GM21529 (cell line): ENCODE data around the gene ZNF592.

Source experiments
- ATAC-seq: cut with Tn5 transposase; IDR thresholded peaks from one replicate; pipeline ENCODE4 v1.9.1; 2021; ENCODE audit not compliant: unreplicated experiment

ZNF592 gene

DNA sequence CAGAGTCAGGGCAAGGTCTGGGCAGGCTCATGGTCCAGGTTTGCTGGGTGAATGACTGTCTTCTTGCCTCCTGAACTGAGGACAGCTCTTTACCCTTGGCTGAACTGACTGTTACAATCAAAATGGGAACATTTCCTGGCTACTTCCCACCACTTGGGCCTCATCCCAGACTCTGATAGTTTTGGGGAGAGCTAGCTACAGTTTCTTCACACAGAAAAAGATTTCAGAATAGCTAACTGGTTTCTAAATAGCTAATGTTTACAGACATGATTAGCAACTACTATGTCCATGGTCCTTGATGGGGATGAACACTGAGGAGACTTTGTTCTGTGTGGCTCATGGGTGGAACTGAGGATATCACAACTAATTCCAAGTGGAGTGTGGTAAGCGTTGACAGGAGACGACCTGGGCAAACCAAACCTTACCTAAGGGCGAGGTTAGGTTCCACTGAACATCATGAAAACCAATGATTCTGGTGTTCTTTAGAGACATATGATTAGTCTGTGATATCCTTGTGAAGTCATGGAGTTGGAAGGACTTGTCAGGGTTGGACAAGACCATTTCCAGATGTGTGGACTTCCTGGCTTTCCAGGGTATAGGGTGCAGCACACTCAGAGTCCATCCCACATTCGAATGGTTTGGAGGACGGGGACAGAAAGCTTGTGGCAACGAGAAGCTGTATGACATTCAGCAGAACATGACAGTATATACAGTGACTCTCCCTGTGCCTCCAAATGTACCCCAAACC, 76.0 kb downstream of the ZNF592 start:
- no peak for ATAC-seq

DNA sequence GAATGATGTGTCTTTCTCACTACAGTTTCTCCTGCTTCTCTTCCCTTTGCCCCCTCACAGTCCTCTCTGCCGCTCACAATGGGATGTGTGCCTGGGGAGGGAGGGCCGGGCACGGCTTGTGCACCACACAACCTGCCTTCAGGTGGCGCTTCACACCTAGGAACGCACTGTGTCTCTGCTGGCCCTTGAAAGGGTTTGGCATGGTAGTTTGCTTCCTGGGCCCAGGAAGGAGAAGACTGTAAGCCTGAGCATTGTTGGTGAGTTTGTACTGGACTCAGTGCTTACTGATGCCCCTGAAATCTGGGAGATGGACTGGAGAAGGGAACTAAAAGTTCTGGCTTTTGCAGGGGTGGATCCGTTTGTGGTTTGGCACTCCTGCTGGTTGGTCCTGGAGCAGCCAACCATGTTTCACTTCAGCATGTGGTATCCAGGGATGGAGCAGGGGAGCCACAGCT, 78.0 kb downstream of the ZNF592 start:
- ATAC-seq: no peak

DNA sequence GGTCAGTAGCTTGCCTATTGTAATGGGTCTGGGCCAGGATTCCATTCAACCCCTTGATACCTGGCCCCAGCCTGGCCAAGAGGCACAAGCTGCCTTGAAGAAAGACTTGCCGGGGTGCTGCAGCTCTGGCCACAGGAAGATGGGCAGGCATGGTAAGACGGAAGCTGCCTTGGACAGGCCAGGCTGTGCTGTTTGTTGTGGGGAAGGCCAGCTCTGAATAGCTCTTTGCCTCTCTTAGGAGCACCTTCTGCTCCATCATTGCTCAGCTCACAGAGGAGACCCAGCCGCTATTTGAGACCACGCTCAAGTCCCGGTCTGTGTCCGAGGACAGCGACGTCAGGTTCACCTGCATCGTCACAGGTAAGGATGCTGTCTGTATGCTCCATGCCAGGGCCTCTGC, 78.9 kb downstream of the ZNF592 start:
- no peak for ATAC-seq

DNA sequence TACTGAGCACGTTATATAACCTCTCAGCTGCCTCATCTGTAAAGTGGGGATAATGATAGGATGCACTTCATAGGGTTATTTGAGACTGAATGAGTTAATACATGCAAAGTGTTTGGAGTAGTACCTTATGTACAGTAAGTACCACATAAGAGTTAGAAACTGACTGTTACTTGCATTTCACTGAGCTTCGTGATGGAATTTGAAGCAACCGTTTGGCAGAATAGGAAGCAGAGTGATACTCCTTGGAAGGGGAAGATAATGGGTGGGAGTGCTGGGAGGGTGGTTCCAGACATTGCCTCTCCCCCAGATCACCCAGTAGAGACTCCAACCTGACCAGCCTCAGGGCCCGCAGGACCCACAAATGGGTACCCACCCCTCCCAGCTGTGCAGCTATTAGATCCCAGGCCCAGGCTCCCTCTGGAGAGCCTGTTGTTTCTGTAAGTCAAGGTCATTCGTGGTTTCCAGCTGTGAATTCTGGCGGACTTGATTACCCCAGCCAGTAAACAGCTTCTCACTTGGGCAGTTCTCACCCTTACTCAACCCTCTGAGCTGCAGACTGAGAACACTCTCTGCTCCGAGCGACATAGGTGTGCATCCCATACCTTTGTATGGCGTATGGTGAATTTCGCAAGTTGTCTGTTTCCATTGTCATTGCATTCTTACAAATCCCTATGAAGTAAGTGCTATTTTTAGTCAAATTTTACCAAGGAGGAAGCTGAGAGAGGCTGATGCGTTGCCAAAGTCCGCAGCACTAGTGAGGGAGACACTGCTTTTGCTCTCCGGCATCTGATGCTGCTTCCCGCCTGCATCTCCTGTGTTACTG, 79.9 kb downstream of the ZNF592 start:
- ATAC-seq: no peak

DNA sequence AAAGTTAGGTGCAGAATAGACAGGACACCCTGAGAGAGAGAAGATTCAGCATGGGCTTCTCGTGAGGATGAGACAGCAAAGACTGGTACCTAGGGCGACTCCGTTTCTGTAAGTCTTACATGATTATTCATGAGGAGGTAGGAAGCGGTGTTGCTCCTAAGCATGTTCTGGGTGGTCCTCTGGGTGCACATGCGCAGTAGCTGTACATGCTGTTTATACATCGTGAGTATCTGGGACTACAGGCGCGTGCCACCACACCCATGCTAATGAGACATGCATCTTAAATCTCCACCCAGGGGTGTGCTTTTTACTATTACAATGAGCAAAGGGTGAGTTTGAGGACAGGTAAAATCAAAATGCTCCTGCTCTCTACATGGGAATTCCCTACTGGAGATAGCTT, 81.0 kb downstream of the ZNF592 start:
- no peak for ATAC-seq

DNA sequence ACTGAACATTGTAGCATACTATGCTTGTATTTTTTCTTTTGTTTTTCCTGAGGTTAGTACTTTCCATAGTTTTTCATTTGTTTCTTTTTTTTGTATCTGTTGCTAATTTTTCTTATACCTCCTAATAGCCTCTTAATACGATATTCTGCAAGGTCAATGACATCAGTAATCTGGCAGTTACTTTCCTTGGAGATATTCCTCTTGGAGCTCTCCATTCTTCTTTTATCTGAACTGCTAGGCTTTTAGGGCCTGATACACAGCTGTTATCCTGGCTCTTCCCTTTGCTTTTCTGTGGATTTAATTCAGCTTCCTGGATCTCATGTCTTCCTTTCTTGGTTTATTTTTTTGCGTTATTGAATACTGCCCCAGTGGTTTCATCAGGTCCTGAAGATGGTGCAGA, 81.6 kb downstream of the ZNF592 start:
- no peak for ATAC-seq

DNA sequence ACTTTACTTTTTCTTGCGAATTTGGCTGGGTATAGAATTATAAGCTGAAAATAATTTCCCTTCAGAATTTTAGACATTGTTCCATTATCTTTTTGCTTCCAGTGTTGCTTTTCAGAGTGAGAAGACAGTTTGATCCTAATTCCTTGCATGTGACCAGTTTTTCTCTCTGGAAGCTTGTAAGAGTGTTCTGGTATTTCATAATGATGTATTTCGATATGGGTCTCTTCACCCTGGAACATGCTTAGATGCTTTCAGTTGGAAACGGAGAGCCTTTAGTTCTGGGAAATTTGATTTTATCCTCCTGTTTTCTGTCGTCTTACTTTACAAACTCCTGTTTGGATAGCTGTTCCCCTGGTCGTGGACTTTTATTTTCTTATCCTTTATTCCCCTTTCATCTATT, 82.6 kb downstream of the ZNF592 start:
- no peak for ATAC-seq

DNA sequence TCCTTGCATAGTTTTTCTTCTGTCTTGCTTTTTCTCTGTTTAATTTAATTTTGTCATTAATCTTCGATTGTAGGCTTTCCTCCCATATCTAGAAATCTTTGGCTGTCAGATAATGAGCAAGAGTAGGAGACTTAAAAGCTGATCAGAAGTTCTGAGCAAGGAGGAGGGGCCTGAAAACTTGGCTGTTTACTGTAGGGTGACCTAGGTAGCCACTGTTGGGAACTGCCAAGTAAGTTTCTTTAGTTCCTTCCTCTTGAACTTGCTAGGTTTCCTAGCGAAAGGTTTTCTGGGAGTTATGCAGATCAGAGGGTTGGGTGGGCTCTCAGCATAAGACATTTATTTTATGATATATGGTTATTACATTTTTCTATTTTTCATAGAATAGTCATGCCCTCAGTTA, 83.2 kb downstream of the ZNF592 start:
- no peak for ATAC-seq

DNA sequence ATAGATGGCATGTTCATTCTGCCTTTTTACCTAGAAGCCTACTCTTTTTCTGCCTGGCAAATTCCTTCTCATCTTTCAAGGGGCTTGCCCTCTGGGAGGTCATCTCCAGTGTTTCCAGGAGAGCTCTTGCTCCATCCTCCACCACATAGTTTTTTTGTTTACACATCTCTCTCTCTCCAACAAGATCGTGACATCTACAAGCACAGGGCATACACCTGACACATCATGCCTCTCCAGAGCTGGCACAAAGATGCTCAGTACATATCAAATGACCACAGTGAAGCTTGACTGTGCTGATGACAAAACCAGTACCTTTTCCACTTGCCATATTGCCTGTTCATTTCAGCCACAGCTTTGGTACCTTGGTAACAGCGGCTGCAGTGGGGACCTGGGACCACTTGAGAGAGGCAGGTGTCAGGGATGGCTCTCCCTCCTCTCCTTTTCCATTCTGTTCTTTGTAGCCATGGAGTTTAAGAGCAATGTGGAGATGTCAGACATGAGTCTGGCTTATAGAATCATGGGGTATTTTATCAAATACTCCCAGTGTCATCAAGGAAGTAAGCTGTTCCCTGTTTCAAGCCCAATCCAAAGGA, 84.2 kb downstream of the ZNF592 start:
- ATAC-seq: no peak

DNA sequence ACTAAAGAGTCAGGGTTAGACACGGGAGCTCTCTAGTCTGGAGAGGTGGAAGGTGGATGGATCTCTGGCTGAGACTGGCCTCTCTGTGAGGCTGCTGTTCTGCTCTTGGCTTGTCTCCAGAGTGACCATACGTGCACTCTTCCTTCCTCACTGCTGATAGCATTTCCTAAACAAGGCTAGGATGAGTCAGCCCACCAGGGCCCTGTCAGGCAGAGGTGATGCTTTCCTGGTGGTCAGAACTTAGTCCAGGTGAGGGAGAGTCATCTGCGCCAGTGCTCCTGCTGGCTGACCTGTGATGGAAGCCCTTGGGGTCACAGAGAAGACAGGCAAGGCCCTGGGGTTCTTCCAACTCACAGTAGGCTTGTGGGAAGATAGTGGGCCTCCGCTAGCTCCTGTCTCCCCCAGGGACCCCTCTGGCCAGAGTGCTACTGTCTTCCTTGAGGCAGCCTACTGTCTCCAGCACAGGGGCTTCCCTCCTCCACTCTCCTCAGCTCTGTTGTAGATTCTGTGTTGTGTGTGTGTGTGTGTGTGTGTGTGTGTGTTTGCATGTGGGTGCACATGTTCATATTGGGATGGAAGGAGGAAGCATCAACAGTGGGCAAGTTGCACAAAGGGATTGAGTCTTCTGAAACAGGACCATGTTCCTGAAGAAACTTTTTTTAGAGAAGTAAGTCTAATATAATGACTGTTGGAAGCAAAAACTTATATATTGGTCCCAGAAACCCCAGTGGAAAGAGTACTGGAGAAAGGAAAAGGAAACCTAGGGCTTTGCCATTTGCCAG, 85.2 kb downstream of the ZNF592 start:
- ATAC-seq: no peak

DNA sequence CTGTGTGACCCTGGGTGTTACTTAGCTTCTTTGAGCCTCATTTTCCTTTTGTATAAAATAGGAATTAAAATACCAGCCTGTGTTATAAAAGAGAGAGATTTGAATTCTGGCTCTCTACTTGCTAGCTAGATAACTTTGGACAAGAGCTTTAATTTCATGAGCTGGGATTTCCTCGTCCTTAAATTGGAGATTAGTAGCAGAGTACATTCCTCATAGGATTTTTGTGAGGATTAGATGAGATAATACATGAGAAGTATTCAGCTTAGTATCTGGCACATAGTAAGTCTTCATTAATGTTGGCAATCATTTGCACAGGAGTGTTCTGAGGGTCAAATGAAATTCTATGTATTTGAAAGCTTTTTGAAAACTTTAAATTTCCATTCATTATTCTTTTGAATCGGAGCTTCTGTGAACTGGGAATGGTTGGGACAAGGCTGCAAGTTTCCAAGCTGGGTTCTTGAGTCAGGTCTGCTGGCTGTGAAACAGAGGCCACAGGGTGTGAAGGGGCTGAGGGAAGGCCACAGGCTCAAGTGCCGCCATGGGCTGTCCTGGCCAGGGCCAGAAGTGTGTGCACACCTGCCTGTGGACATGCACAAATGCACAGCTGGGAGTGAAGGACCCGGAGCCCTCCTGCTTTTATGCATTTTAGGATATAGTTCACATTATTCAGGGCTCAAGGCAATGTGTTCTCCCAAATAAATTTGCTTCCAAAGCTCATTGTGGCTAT, 86.0 kb downstream of the ZNF592 start:
- no peak for ATAC-seq

DNA sequence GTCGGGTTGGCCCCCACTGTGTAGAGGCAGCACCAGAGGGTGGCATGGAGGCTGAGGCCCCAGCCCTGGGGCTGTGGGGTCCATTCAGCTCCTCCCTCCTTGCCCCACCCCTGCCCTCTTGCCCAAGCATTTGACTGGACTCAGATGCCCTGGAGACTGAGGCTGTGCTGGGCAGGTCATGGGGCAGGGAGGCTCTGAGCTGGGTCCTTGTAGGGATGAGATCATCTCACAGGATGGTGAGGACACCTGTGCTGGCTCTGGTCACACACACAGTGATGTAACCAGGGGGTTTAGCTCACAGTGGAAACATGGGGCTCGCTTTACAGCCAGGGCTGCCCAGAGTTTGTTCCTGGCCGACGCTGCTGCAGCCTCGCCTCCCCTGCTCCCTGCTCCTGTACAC, 86.6 kb downstream of the ZNF592 start:
- no peak for ATAC-seq

DNA sequence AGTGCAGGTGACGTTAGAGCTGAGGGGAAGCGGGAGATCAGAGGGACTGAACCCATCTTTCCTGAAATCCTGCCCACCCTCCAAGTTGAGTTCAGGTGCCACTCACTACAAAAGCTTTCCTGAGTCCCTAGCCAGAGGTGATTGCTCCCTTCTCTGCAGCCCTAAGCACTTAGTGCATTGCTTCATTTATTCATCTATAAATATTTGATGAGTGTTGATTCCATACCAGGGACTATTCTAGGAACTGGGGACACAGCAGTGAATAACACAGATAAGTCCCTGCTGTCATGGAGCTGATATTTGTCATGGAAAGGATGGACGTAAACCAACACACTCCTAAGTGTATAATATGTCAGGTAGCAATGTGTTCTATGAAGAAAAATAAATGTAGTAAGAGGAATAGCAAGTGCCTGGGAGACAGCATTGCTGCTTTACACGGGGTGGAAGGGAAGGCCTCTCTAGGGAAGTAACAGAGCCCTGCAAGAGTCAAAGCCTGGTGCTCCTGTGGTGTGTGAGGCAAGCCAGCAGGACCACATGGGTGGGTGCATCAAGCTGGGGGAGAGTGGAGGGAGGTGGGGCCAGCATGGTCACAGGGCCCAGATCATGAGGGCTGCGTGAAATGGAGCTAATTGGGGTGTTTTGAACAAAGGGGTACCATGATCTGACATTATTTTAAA, 87.4 kb downstream of the ZNF592 start:
- no peak for ATAC-seq

DNA sequence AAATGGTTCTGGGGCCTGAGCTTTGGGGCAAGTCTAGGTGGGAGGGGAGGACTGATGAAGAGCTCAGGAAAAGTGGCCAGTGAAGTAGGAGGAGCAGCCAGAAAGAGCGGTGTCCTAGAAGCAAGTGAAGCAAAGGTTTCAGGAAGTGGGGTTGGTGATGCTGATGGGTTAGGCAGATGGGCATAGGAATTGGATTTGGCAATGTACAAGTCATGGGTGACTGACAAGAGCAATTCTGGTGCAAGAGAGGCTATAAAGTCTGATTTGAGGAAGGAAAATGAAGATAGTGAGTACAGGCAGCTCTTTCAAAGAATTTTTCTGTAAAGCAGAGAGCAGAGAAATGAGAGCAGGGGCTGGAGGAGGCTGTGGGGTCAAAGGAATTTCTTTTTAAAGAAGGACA, 88.5 kb downstream of the ZNF592 start:
- ATAC-seq: no peak

DNA sequence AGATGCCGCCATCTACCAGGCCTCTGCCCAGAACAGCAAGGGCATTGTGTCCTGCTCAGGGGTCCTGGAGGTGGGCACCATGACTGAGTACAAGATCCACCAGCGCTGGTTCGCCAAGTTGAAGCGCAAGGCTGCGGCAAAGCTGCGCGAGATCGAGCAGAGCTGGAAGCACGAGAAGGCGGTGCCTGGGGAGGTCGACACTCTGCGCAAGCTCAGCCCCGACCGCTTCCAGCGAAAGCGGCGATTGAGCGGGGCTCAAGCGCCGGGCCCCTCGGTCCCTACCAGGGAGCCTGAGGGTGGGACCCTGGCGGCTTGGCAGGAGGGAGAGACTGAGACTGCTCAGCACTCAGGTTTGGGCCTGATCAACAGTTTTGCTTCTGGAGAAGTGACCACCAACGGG, 91.3 kb downstream of the ZNF592 start:
- ATAC-seq: no peak

DNA sequence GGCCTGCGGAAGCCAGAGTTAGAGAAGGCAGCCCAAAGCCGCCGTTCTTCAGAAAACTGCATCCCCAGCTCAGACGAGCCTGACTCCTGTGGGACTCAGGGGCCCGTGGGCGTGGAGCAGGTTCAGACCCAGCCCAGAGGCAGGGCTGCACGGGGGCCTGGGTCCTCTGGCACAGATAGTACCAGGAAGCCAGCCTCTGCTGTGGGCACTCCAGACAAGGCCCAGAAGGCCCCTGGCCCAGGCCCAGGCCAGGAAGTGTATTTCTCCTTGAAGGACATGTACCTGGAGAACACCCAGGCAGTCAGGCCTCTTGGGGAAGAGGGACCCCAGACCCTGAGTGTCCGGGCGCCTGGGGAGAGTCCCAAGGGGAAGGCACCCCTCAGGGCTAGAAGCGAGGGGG, 91.9 kb downstream of the ZNF592 start:
- no peak for ATAC-seq

DNA sequence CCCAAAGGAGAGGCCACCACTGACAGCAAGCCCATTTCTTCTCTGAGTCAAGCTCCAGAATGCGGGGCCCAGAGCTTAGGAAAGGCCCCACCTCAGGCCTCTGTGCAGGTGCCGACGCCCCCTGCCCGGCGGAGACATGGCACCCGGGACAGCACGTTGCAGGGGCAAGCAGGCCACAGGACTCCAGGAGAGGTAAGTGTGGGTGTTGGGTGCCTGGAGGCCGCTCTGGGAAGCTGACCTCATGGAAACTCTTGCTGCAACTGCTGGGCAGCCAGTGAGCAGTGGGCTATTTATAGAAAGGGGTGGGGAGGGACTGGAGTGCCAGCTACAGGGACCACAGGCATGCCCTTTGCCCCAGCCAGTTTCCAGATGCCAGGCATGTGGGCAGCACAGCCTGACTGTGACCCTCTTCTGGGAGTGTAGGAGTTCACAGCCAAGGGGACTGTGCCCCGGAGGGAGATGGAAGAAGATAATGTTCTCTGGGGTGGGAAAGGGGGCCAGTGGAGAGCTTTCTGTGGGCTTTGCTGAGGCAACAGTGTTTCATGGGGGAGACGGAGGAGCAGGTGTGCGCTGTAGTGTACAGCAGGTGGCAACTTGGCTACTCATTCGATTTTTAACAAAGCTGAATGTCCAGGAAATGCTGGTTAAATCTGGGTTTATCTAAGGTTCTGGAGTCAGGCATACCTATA, 92.5 kb downstream of the ZNF592 start:
- ATAC-seq: no peak

DNA sequence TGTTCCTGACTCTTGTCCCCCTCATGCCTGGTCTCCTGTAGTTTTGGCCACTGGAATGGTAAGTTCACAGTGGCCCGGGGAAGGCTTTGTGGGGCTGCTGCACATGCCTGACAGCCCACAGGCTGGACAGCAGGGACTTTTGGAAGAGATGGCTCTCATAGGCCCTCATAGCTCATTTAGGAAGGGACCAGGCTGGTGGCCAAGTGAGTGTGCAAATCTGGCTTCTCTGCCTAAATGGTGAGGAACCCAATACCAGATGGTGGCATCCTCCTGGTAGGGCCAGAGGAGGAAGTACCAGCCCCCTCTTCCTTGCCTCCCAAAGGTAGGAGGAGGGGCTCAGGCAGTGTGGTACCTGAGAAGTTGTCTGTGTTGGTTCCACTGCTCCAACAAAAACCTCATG, 94.4 kb downstream of the ZNF592 start:
- no peak for ATAC-seq

DNA sequence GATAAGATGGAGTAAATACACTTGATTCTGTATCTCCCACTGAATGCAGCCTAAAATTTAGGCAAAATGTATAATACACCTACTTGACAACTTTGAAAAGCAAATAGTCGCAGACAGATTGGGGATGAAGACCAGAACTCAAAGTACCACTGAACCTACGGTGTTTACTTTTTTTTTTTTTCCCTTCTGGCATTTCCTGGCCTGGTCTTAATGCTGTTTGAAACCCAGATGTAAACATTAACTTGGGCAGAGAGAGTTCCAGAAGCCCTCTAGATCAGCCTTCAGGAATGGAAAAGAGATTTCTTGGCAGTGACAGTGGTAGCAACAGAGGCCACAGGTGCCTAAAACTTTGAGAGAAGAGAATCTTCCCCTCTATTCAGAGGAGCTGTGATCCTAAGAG, 96.6 kb downstream of the ZNF592 start:
- no peak for ATAC-seq
